Measurements from ENCODE around the gene KCNJ10. TPM values are rescaled to one million over a fixed set of nuclear protein-coding genes. Genes with fewer than 3 reads are reported as not detected.

KCNJ10 gene
- not detected for total RNA-seq

DNA sequence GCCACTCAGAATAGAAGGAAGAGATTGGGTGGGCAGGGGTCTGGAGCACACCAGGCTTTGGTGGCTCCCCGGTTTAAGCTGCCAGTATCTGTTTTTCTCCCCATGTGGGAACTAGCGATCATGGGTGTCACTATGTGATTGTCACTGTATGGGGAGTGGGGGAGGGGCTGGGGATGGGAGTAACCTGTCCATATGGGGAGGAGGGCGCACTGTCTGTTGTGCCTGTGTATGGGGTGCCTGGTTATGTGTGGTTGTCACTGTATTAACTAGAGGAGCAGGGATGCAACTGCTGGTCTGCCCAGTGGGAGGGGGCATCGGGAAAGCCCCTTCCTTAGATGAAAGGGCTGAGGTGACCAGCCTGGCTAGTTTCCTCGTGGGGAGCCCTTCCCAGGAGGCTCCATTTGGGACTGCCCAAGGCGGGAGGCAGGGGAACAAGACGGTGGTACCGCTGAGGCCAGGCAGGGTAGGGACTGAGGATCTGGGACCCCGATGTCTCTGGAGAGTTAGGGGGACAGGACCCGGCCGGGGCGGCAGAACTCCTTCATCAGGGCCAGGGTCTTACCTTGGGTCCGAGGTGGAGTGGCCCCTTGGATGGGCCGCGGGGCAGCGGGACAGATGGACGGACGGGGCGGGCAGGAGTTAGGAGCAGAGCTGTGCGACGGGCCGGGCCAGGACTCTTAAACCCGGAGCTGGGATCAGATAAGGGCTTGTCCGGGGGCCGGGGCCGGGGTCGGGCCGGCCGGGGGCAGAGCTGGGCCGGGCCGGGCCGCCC, at the start of gene KCNJ10:
TSS of gene KCNJ10 (minus strand) at position 701 of the 772 bp plus-strand sequence. CDS start 27,628 bp downstream, outside the sequence.
- TF ChIP-seq POLR2A (IDR thresholded peaks at IDR 0.05) (no peak), POLR2AphosphoS5 (IDR thresholded peaks at IDR 0.05) (no peak), EP300 (IDR thresholded peaks at IDR 0.05) (no peak)
- TF ChIP-seq, protein P1, sequence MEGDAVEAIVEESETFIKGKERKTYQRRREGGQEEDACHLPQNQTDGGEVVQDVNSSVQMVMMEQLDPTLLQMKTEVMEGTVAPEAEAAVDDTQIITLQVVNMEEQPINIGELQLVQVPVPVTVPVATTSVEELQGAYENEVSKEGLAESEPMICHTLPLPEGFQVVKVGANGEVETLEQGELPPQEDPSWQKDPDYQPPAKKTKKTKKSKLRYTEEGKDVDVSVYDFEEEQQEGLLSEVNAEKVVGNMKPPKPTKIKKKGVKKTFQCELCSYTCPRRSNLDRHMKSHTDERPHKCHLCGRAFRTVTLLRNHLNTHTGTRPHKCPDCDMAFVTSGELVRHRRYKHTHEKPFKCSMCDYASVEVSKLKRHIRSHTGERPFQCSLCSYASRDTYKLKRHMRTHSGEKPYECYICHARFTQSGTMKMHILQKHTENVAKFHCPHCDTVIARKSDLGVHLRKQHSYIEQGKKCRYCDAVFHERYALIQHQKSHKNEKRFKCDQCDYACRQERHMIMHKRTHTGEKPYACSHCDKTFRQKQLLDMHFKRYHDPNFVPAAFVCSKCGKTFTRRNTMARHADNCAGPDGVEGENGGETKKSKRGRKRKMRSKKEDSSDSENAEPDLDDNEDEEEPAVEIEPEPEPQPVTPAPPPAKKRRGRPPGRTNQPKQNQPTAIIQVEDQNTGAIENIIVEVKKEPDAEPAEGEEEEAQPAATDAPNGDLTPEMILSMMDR (IDR thresholded peaks at IDR 0.05), result no peak
- Histone ChIP-seq H3K36me3 (no peaks in the 10 kb centered on the region), H3K27me3 (peaks cover 15% of the 10 kb centered on the region), H3K27ac (no peak within 1 kb of the TSS), H3K4me1 (peaks cover 14% of the 10 kb centered on the region), H3K4me3 (peak within 1 kb of the TSS; percentile 51), H3K9me3 (no peaks in the 10 kb centered on the region)
- 15% methylated on average over 28 of the region's 32 CpGs for WGBS
- no peak for DNase-seq (ENCODE audit: low spot score in 2 of 2)

GRCh38 chr1:160118928-160119327, 49.0 kb upstream of the KCNJ10 start:
- Histone ChIP-seq H3K36me3 (no peaks in the 10 kb centered on the region), H3K4me3 (no peak overlapping the region), H3K27me3 (peaks cover 18% of the 10 kb centered on the region), H3K27ac (no peak overlapping the region), H3K9me3 (no peaks in the 10 kb centered on the region), H3K4me1 (peaks cover 23% of the 10 kb centered on the region)
- TF ChIP-seq POLR2A (IDR thresholded peaks at IDR 0.05) (no peak), EP300 (IDR thresholded peaks at IDR 0.05) (no peak), POLR2AphosphoS5 (IDR thresholded peaks at IDR 0.05) (no peak)
- TF ChIP-seq, protein P1 (IDR thresholded peaks at IDR 0.05), result no peak
- DNase-seq (ENCODE audit: low spot score in 2 of 2), result no peak
- WGBS, result 94% methylated on average over 3 of the region's 3 CpGs

DNA sequence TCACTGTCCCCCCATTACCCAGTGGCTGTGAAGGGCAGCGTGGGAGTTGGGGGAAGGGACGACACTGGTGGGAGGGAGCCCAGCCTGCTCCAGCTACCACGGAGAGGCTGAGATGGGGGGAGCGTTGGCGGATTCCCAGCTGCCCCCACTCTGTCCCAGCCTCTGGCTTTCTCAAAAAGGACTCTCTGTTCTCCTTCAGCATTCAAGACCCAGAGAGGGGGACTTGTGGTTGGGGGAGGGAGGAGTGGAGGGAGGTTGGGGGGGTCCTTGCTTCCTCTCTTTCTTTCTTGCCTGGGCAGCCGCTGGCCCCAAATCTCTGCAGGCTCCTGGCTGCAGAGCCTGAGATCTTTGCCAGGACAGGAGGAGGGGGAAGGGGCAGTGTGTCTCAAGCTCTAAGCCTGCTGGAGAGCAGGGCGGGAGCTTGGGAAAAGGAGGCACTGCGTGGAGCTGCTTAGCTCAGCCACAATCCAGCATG, 47.8 kb upstream of the KCNJ10 start:
- WGBS, result 28% methylated on average over 6 of the region's 8 CpGs
- H3K4me3 ChIP-seq, result no peak overlapping the region
- H3K27me3 ChIP-seq, result peaks cover 18% of the 10 kb centered on the region
- H3K4me1 ChIP-seq, result peaks cover 20% of the 10 kb centered on the region
- TF ChIP-seq POLR2A (IDR thresholded peaks at IDR 0.05) (no peak), POLR2AphosphoS5 (IDR thresholded peaks at IDR 0.05) (no peak), EP300 (IDR thresholded peaks at IDR 0.05) (no peak)
- TF ChIP-seq, protein P1 (IDR thresholded peaks at IDR 0.05), result no peak
- no peaks in the 10 kb centered on the region for H3K9me3 ChIP-seq
- DNase-seq (ENCODE audit: low spot score in 2 of 2), result no peak
- no peak overlapping the region for H3K27ac ChIP-seq
- H3K36me3 ChIP-seq, result no peaks in the 10 kb centered on the region

GRCh38 chr1:160117300-160117699, 47.3 kb upstream of the KCNJ10 start:
- H3K4me1 ChIP-seq, result peaks cover 20% of the 10 kb centered on the region
- TF ChIP-seq POLR2A (IDR thresholded peaks at IDR 0.05) (no peak), POLR2AphosphoS5 (IDR thresholded peaks at IDR 0.05) (no peak), EP300 (IDR thresholded peaks at IDR 0.05) (no peak)
- TF ChIP-seq, protein P1 (IDR thresholded peaks at IDR 0.05), result no peak
- no peak for DNase-seq (ENCODE audit: low spot score in 2 of 2)
- no peaks in the 10 kb centered on the region for H3K36me3 ChIP-seq
- no CpG with 5 or more reads among the region's 1 CpG for WGBS
- H3K27me3 ChIP-seq, result peaks cover 18% of the 10 kb centered on the region
- peak overlapping the region; percentile 9 for H3K4me3 ChIP-seq
- H3K9me3 ChIP-seq, result no peaks in the 10 kb centered on the region
- no peak overlapping the region for H3K27ac ChIP-seq

DNA sequence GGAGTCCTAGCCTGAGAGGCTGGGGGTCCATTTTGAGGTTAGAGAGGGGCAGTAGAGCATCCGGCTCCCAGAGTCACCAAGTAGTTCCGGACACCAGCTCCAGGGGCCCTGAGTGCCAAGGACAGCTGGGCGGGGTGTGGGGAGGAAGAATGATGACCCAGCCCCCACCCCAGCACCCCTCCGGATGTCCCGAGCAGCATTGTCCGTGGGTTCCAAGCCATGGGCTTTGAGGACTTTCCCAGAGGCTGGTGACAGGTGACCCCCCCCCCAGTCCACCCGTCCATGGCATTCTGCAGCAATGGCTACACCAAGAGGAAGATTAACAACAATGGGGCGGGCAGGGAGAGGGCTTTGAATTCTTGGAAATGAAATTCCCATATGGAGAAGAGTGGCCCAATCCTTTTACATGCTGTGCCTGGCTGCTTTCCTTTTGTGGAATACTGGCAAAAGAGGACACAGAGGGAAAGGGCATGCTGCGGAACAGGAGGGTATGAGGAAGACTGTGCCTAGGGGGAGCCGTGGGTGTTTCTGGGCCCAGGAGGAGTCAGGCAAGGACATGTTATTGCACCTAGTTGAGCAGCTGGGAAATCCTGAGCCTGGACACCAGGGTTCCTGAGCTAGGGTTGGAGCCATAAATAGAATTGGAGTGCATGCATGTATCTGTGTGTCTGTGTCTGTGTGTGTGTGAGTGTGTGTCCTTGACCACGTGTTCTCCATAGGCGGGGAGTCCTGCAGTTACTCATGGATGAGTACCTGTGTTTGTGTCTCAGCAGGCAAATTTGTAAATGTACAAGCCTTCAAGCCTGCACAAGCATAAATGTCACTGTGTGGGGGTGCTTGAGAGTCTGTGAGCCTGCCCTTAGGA, 46.6 kb upstream of the KCNJ10 start:
- peaks cover 18% of the 10 kb centered on the region for H3K27me3 ChIP-seq
- no peaks in the 10 kb centered on the region for H3K9me3 ChIP-seq
- no peak for DNase-seq (ENCODE audit: low spot score in 2 of 2)
- WGBS, result 62% methylated on average over 10 of the region's 12 CpGs
- H3K27ac ChIP-seq, result no peak overlapping the region
- no peaks in the 10 kb centered on the region for H3K36me3 ChIP-seq
- TF ChIP-seq, protein P1 (IDR thresholded peaks at IDR 0.05), result no peak
- TF ChIP-seq POLR2A (IDR thresholded peaks at IDR 0.05), result no peak
- TF ChIP-seq POLR2AphosphoS5 (IDR thresholded peaks at IDR 0.05), result no peak
- TF ChIP-seq EP300 (IDR thresholded peaks at IDR 0.05), result no peak
- peak overlapping the region; percentile 9 for H3K4me3 ChIP-seq
- peaks cover 20% of the 10 kb centered on the region for H3K4me1 ChIP-seq

Data from suprapubic skin (tissue), 4 donors.